Endothelial cell of umbilical vein (primary cell): ENCODE data around the gene KRTAP10-9.

Source experiments
- CTCF ChIP-seq, 2 donors: IDR thresholded peaks; 1 replicate in 1 of 2; 2 replicates in 1 of 2; pipeline ENCODE4 v1.5.1; 2011; ENCODE audit warnings: low read length in 2 of 2, mild to moderate bottlenecking in 2 of 2, moderate library complexity in 2 of 2, control low read depth in 1 of 2, inconsistent platforms in 1 of 2, low read depth in 1 of 2; ENCODE audit not compliant: insufficient read depth in 1 of 2; ENCODE audit errors: extremely low read depth in 1 of 2
- EZH2 ChIP-seq: IDR thresholded peaks from 2 replicates; pipeline ENCODE4 v1.6.1; 2012; ENCODE audit warnings: borderline replicate concordance, low read depth, mild to moderate bottlenecking, moderate library complexity, low read length, inconsistent platforms; ENCODE audit not compliant: severe bottlenecking
- FOS ChIP-seq: IDR thresholded peaks from 2 replicates; pipeline ENCODE4 v1.6.1; 2011; ENCODE audit warnings: mild to moderate bottlenecking, low read length, moderate library complexity, borderline replicate concordance; ENCODE audit not compliant: insufficient read depth
- MAX ChIP-seq: IDR thresholded peaks from 2 replicates; pipeline ENCODE4 v1.6.1; 2011; ENCODE audit not compliant: insufficient read depth, insufficient read length
- MYC ChIP-seq: IDR thresholded peaks from one replicate; pipeline ENCODE4 v1.6.1; 2011; ENCODE audit warnings: mild to moderate bottlenecking, low read depth, low read length
- POLR2A ChIP-seq: IDR thresholded peaks from 2 replicates; pipeline ENCODE4 v1.6.1; 2012; ENCODE audit warnings: low read depth, mild to moderate bottlenecking, control low read depth, low read length
- POLR2AphosphoS5 ChIP-seq: IDR thresholded peaks from 2 replicates; pipeline ENCODE4 v1.6.1; 2012; ENCODE audit warnings: low read depth, mild to moderate bottlenecking, control low read depth, low read length, moderate library complexity; ENCODE audit not compliant: insufficient read depth

- TF ChIP-seq FOS (no peak), CTCF (IDR thresholded peaks at IDR 0.05; ENCODE audit: extremely low read depth in 1 of 2, insufficient read depth in 1 of 2, low read depth in 1 of 2, low read length in 2 of 2) (no peak), POLR2A (no peak), MAX (no peak), POLR2AphosphoS5 (no peak), EZH2 (no peak), MYC (no peak)
These were observed 12.4 kb downstream of the KRTAP10-9 start for GRCh38 chr21:44639331-44639655.
